CMK (cell line): ENCODE data around the gene KRT86.

Experiments used
- DNase-seq: peaks from one replicate; pipeline ENCODE4 v3.0.0-alpha.2; 2010; ENCODE audit warnings: low read depth

KRT86 gene

GRCh38 chr12:52274521-52275120, at the start of gene KRT86:
Gene KRT86 (plus strand): TSS chr12:52274645. CDS start chr12:52301917, 27,272 bp downstream.
- DNase-seq: no peak

- no peak for DNase-seq
Measured at GRCh38 chr12:52225752-52226151, 48.7 kb upstream of the KRT86 start.

GRCh38 chr12:52226446-52226845, 48.0 kb upstream of the KRT86 start:
- DNase-seq: no peak

GRCh38 chr12:52227606-52228166, 46.8 kb upstream of the KRT86 start:
- no peak for DNase-seq

- DNase-seq: no peak
Measured at GRCh38 chr12:52228366-52228765, 46.1 kb upstream of the KRT86 start.

- no peak for DNase-seq
Measured at GRCh38 chr12:52228931-52229330, 45.5 kb upstream of the KRT86 start.

- no peak for DNase-seq
Measured at GRCh38 chr12:52229836-52230343, 44.6 kb upstream of the KRT86 start.

- DNase-seq: no peak
Measured at GRCh38 chr12:52230364-52231281, 43.8 kb upstream of the KRT86 start.

GRCh38 chr12:52231305-52232202, 42.9 kb upstream of the KRT86 start:
- no peak for DNase-seq

GRCh38 chr12:52232203-52232673, 42.2 kb upstream of the KRT86 start:
- DNase-seq: no peak

- DNase-seq: no peak
Measured at GRCh38 chr12:52232674-52233461, 41.6 kb upstream of the KRT86 start, which contains the start of gene KRT7. Gene KRT7 (plus strand): TSS chr12:52233243. CDS start chr12:52233297, 54 bp downstream.

GRCh38 chr12:52233462-52234207, 40.8 kb upstream of the KRT86 start:
- DNase-seq: no peak

GRCh38 chr12:52234223-52234810, 40.1 kb upstream of the KRT86 start:
- DNase-seq: no peak

GRCh38 chr12:52235001-52235764, 39.3 kb upstream of the KRT86 start:
- no peak for DNase-seq

- no peak for DNase-seq
Measured at GRCh38 chr12:52235822-52236361, 38.6 kb upstream of the KRT86 start.

- DNase-seq: no peak
Measured at GRCh38 chr12:52236386-52237050, 37.9 kb upstream of the KRT86 start.

GRCh38 chr12:52238207-52238840, 36.1 kb upstream of the KRT86 start:
- DNase-seq: no peak
